GM19455 (cell line): ENCODE results near the gene NPAP1.
"Not testable (repeated sequence)": the region's sequence is repeated elsewhere in the genome, so short reads cannot be mapped to it uniquely, and the experiment has no call there.

ENCODE experiments used
- ATAC-seq: cut with Tn5 transposase; IDR thresholded peaks from one replicate; pipeline ENCODE4 v1.9.1; 2021; ENCODE audit not compliant: unreplicated experiment

NPAP1 gene, protein sequence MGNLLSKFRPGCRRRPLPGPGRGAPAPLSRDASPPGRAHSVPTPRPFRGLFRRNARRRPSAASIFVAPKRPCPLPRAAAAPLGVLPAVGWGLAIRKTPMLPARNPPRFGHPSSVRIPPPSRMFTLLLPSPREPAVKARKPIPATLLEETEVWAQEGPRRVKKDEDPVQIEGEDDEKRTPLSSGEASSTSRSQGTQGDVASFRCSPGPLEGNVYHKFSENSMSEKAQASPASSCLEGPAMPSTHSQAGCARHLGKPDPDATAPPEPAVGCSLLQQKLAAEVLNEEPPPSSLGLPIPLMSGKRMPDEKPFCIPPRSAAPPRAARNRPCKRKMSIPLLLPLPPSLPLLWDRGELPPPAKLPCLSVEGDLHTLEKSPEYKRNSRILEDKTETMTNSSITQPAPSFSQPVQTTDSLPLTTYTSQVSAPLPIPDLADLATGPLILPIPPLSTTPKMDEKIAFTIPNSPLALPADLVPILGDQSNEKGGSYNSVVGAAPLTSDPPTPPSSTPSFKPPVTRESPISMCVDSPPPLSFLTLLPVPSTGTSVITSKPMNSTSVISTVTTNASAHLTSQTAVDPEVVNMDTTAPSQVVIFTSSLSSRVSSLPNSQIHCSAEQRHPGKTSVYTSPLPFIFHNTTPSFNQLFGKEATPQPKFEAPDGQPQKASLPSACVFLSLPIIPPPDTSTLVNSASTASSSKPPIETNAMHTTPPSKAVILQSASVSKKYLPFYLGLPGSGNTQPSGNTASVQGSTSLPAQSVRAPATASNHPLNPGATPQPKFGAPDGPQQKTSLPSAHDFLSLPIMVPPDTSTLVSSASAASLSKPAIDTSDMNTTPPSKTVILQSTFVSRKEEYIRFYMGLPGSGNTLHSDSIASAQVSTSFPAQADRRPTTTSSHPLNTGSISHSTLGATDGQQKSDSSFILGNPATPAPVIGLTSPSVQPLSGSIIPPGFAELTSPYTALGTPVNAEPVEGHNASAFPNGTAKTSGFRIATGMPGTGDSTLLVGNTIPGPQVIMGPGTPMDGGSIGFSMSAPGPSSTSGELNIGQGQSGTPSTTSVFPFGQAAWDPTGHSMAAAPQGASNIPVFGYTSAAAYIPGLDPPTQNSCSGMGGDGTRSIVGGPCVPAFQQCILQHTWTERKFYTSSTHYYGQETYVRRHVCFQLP

DNA sequence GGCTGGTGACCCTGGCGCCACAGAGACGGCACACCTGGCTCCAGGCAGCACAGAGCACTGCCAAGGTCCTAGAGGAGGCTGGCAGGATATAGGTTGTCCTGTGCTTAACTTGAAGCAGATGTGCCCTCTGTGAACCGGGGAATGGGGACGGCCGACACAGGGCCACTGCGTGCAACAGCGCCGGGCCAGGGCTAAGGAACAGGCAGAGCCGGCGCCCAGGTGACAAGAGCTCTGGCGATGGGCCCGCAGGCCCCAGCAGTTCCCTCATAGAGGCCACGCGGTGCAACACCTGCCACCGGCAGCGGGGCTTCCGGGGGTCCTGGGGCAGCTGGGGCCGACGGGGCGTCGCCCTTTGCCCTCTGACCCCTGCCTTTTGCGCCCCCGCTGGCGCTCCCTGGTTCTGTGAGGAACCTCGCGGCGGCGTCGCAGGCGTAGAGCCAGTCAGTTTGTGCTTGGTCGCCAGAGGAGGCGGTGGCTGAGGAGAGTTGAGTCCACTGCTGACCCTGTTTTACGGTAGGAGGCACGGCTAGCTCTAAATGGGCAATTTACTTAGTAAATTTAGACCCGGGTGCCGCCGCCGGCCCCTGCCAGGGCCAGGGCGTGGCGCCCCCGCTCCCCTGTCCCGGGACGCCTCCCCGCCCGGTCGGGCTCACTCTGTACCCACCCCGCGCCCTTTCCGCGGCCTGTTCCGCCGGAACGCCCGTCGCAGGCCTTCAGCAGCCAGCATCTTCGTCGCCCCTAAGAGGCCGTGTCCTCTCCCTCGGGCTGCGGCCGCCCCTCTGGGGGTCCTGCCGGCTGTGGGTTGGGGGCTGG, at the start of gene NPAP1:
Gene NPAP1, plus strand, starts transcription at position 444 of the 813 bp plus-strand sequence. Its CDS starts 93 bp downstream, at position 537.
- ATAC-seq, result no peak

DNA sequence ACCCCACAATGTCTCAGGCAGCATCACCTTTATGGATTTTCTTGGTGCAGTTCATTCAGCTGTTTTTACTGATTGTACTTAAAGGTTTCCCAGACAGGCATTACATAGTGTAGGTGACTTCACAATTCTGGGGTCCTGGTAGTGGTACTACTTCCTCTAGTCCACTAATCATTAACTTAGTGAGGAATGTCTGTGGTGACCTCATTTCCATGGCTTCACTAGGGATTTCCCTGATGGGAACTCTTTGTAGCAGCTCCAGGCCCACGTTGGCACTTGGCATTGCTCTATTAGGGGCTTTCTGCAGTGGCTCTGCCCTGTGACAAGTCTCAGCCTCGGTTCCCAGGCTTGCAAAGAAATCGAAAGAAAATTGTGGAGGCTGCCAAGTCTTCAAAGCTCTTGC, 48.1 kb upstream of the NPAP1 start:
- no peak for ATAC-seq

DNA sequence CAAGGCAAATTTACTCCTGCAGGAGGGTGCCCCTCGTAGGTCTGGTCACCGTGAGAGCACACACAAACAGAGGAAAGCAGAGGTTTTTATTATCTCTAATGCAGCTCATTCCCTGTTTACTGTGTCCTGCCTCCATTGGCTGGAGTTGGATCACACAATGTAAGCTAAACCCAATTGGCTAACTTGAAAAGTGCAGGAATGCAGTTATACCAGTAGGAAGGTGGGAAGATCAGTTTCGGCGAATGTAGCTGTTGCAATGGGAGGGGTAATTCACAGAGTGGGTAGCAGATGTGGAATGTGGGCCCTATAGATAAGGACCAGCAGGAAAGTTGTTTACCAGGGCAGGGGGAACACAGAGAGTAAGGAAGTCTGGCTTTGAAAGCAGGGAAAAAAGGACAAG, 42.5 kb upstream of the NPAP1 start:
- no peak for ATAC-seq

DNA sequence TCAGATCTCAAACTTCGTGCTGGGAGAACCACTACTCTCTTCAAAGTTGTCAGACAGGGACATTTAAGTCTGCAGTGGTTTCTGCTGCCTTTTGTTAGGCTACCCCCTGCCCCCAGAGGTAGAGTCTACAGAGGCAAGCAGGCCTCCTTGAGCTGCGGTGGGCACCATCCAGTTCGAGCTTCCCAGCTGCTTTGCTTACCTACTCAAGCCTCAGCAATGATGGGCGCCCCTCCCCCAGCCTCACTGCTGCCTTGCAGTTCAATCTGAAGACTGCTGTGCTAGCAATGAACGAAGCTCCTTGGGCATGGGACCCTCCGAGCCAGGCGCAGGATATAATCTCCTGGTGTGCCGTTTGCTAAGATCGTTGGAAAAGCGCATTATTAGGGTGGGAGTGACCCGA, 36.2 kb upstream of the NPAP1 start:
- not testable (repeated sequence) for ATAC-seq

DNA sequence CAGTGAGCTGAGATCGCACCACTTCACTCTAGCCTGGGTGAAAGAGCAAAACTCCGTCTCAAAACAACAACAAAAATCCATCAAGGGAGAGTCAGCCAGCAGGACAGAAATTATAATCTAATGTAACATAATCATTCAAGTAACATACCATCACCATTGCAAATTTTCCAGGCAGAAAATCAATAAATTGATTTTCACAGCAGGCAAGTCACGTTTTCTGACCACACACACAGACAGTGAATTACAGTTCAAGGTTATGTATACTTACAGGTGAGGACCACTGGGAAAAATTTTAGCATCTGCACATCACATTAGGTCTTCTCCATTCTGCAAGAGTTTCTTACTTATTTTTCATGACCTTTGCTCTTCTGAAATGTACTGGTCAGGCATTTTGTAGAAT, 29.9 kb upstream of the NPAP1 start:
- no peak for ATAC-seq

DNA sequence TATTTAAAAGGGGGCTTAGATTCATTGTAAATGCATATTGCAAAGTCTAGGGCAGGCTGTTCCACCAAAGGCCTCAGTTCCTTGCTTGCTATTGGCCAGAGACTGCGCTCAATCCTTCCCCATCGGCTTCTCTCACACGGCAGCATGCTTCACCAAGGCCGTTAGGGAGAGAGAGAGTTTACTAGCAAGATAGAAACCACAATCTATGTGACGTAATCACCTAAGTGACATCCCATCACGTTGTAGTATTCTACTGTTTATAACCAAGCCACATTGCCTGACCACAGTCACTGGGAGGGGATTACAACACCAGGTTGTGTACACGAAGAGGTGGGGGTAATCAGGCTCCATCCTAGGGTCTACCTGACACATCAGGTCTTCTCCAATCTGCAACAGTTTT, 16.0 kb upstream of the NPAP1 start:
- no peak for ATAC-seq

DNA sequence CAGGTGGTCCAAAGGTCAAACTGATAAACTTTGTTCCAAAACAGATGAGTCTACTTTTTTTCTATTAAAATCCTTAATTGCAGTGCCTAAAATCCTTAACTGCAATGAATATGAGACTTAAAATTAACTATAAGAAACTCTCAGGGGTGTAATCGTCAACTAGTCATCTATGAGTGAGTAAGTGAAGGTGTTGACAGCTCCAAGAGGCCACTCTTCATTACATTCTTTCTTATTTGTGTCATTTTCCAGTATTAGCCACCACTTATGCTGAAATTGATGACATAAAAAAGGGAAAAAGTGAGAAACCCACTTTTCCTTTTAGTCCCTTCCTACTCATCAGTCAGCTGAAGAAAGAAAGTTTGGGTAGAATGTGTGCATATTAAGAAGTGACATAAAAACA, 12.6 kb upstream of the NPAP1 start:
- no peak for ATAC-seq

DNA sequence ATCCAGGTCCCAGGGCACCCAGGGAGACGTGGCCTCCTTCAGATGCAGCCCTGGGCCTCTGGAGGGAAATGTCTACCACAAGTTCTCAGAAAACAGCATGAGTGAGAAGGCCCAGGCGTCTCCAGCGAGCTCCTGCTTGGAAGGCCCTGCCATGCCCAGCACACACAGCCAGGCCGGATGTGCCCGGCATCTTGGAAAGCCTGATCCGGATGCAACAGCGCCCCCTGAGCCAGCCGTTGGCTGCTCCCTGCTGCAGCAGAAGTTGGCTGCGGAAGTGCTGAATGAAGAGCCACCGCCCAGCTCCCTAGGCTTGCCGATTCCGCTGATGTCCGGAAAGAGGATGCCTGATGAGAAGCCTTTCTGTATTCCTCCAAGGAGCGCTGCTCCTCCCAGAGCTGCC, 856 bp downstream of the NPAP1 start:
- ATAC-seq, result no peak

DNA sequence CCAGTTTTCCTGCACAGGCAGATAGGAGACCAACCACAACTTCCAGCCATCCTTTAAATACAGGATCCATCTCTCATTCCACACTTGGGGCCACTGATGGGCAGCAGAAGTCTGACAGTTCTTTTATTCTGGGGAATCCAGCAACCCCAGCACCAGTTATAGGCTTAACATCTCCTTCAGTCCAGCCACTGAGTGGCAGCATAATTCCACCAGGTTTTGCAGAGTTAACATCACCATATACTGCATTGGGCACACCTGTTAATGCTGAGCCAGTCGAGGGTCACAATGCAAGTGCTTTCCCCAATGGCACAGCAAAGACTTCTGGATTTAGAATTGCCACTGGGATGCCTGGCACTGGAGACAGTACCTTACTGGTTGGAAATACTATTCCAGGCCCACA, 2.9 kb downstream of the NPAP1 start:
- no peak for ATAC-seq

DNA sequence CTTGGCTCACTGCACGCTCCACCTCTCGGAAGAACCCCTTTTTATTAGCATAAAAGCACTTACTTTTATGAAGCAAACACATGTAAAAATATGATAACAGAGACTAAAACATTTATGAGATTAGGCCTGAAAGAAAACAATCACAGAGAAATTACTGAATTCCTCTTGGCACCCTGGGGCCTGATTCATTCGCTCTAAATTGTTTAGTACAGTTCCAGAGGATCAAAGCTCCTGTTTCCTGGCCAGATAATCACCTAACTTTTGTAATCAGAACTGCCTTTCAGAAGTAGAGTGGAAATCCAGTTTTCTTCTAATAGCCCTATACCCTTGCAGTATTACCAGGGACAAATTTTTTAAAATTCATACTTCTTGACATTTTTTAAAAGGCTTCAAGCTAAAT, 6.4 kb downstream of the NPAP1 start:
- ATAC-seq, result no peak

DNA sequence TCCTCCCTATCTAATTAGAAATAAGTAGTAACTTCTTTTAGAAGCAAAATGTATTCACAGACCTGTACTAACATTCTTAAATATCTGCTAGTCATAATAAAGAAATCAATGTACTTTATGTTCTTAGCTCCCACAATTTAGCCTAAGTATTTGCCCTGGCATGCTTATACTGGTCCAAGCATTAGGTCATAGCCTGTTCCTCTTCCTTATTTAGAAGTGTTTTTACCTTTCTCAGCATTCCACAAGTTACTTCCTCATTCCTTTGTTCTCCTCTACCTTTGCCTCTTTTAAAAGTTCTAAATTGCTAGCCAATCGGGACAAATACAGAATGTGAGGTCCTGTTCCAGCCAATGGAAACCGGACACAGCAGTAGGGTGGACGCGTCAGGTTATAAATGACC, 7.3 kb downstream of the NPAP1 start:
- ATAC-seq, result not testable (repeated sequence)

DNA sequence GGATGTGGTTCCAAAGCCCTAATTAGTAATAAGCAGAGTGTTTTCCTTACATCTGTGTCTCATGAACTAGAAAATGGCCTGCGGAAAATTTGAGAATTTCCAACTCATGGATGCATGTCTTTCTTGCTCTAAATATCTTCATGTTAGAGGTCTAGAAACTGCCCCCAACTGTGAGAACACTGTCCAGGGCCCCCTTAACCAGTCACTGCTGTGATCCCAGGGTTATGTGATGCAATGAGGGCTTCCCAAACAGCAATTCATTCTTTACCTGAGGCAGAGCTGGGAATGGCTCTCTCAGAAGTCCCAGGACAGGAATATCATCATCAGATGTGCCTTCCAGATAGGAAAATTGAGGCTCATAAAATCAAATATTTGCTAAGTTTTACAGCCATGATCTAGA, 8.2 kb downstream of the NPAP1 start:
- ATAC-seq, result no peak

DNA sequence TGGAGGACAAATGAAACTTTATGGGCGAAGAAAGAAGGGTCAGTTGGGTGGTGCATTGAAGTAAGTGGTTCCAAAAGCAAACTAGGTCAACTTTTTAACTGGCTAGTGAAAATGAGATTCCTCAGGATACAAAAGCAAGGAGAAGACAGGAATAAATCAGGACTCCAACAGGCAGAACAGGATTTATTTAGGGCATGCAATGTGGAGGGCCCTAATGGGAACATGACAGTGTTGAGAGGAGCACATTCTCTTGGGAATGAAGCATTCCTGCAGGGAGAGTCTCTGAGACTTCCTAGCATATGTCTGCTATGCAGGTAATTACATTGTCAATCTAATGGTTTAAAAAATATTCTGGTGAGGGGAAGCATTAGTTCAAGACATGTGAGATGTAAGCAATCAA, 8.7 kb downstream of the NPAP1 start:
- ATAC-seq, result no peak

DNA sequence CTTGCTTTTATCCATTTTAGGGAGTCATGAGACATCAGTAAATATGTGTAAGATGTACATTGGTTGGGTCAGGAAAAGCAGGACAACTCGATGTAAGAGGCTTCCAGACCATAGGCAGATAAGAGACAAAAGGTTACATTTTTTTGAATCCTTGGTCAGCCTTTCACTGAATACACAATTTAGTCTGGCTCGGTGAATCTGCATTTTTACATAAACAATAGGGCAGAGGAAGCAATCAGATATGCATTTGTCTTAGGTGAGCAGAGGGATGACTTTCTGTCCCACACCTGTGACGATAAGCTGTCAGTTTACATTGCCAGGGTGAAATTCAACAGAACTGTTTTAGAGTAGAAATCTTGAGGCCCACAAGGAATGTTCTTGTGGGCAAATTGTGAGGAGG, 20.6 kb downstream of the NPAP1 start:
- no peak for ATAC-seq

DNA sequence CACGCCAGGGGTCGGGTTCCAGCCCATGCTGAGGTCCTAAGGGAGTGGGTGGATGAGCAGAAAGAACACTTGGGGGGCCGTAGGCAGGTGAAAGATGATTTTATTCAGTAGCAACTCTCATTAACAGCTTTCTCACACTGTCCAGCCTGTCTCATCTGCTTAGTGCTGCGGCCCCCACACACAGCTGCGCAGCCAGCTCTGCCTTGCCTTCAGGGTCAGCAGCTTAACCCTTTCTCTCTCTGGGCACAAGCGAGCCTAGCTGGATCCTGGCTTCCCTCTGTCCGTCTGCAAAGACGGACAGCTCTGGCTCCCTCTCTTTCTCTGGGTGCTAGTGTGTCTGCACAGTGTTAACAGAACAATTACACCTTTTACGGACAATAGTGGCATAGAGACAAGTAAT, 21.3 kb downstream of the NPAP1 start:
- no peak for ATAC-seq

DNA sequence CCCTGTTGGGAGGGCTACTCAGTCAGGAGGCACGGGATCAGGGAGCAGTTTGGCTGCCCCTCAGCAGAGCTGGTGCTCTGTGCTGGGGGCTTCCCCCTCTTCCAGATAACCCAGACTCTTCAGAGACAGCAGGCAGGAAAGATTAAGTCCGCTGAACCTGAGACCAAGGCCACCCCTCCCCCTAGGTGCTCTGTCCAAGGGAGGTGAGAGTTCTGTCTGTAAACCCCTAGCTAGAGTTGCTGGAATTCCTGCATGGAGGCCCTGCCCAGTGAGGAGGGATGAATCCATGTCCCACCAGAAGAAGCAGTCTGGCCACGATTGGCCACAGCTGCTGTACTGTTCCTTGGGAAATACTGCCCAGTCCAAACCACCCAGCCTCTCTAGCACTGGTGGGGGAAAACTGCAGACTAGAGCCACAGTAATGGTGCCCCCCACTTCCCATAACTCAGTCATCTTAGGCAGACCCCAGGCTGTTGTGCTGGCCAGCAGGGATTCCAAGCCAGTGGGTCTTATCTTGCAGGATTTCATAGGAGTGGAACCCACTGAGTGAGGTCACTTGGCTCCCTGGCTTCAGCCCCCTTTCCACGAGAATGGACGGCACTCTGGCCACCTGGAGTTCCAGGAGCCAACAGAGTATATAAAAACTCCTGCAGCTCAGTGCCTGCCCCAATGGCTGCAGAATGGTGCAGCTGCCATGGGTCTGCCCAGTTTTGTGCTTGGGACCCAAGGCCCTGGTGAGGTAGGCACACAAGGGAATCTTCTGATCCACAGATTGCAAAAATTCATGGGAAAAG, 42.9 kb downstream of the NPAP1 start:
- no peak for ATAC-seq

DNA sequence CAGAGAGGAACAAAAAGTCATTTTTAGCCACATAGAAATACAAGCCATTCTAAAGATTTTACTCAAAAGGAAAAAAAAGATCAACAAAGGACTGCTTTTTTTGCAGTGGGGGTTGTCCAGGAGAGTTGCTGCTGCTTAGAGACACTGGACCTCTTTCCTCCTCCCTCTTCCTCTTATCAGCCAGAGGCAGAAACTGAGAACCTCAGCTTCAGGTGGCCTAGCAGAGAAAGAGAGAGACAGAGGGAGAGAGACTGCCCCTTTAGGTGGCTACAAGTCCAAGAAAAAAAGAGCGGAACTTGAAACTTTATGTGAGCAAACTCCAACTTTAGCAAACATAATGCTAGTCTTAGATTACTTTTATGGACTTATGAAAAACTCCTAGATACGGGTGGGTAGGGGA, 54.2 kb downstream of the NPAP1 start:
- no peak for ATAC-seq
